Effector memory CD4-positive, alpha-beta T cell (primary cell): ENCODE data around the gene SNX13.

Source experiments
- DNase-seq, 3 donors: peaks; one replicate each; pipeline ENCODE4 v3.0.0-alpha.2; 2020
- H3K27ac ChIP-seq: 2 replicates; pipeline ENCODE4 v1.7.0; 2013; ENCODE audit warnings: mild to moderate bottlenecking, low read length, moderate library complexity; ENCODE audit not compliant: insufficient read depth, poor library complexity, severe bottlenecking
- H3K27me3 ChIP-seq: replicated peaks from 2 replicates; pipeline ENCODE4 v1.7.0; 2013; ENCODE audit warnings: mild to moderate bottlenecking, low read length; ENCODE audit not compliant: insufficient read depth, control insufficient read depth, poor library complexity, severe bottlenecking
- H3K36me3 ChIP-seq: 2 replicates; pipeline ENCODE4 v1.7.0; 2013; ENCODE audit warnings: mild to moderate bottlenecking, low read length, moderate library complexity; ENCODE audit not compliant: control insufficient read depth, insufficient read depth
- H3K4me1 ChIP-seq: 2 replicates; pipeline ENCODE4 v1.7.0; 2013; ENCODE audit warnings: low read length, mild to moderate bottlenecking; ENCODE audit not compliant: control insufficient read depth, insufficient read depth, poor library complexity, severe bottlenecking
- H3K4me3 ChIP-seq: 2 replicates; pipeline ENCODE4 v1.7.0; 2013; ENCODE audit warnings: low read length, low read depth, mild to moderate bottlenecking; ENCODE audit not compliant: insufficient read depth, poor library complexity, severe bottlenecking
- H3K9me3 ChIP-seq: 2 replicates; pipeline ENCODE4 v1.7.0; 2013; ENCODE audit warnings: mild to moderate bottlenecking, low read length, moderate library complexity; ENCODE audit not compliant: control insufficient read depth

The SNX13 gene

DNA sequence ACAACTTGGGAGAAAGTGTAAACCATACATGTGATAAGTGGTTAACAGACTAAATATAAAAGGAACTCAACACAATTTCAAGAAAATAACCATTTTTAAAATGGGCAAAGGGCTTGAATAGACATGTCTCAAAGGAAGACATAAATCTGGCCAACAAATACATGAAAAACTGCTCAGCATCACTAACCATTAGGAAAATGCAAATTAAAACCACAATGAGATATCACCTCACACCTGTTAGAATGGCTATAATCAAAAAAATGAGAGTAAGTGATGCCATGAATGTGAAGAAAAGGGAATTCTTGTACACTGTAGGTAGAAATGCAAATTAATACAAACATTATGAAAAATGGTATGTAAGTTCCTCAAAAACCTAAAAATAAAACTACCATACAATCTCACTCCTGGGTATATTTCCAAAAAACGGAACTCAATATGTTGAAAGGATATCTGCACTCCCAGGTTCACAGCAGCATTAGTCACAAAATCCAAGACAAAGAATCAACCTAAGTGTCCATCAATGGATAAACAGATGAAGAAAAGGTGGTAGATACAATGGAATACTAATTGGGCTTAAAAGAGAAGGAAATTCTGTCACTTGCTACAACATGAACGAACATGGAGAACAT, 5.6 kb downstream of the SNX13 start:
- no peak for DNase-seq
- Histone ChIP-seq H3K4me3 (no peak overlapping the region), H3K4me1 (peaks cover 20% of the 10 kb centered on the region), H3K36me3 (no peaks in the 10 kb centered on the region), H3K27ac (no peak overlapping the region), H3K9me3 (no peaks in the 10 kb centered on the region), H3K27me3 (no peaks in the 10 kb centered on the region)

GRCh38 chr7:17934094-17934493, 6.2 kb downstream of the SNX13 start:
- DNase-seq = no peak
- no peak overlapping the region for H3K4me3 ChIP-seq
- H3K36me3 ChIP-seq = no peaks in the 10 kb centered on the region
- no peak overlapping the region for H3K27ac ChIP-seq
- peaks cover 16% of the 10 kb centered on the region for H3K4me1 ChIP-seq
- H3K27me3 ChIP-seq = no peaks in the 10 kb centered on the region
- H3K9me3 ChIP-seq = no peaks in the 10 kb centered on the region

GRCh38 chr7:17932770-17933169, 7.5 kb downstream of the SNX13 start:
- Histone ChIP-seq H3K4me1 (peaks cover 12% of the 10 kb centered on the region), H3K27ac (no peak overlapping the region), H3K27me3 (no peaks in the 10 kb centered on the region), H3K9me3 (no peaks in the 10 kb centered on the region), H3K4me3 (no peak overlapping the region), H3K36me3 (no peaks in the 10 kb centered on the region)
- no peak for DNase-seq

DNA sequence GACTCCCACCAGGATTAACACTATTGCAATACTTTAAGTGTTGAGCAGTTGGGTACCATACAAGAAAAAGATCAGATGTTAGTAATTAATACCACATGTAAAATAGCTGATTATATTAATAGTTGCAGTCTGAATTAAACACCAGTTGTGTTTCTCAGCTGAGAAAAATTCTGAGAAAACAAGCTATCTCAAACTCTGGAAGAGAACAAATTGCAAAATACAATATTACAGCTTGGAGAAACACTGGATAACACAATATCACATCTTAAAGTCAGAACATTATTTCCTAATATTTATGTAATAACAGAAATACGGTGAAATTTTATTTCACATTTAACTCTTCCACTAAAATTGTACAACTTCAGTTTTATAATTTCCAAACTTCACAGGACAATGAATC, 9.2 kb downstream of the SNX13 start:
- Histone ChIP-seq H3K9me3 (no peaks in the 10 kb centered on the region), H3K27ac (no peak overlapping the region), H3K4me1 (peaks cover 12% of the 10 kb centered on the region), H3K4me3 (no peak overlapping the region), H3K36me3 (no peaks in the 10 kb centered on the region), H3K27me3 (no peaks in the 10 kb centered on the region)
- no peak for DNase-seq

DNA sequence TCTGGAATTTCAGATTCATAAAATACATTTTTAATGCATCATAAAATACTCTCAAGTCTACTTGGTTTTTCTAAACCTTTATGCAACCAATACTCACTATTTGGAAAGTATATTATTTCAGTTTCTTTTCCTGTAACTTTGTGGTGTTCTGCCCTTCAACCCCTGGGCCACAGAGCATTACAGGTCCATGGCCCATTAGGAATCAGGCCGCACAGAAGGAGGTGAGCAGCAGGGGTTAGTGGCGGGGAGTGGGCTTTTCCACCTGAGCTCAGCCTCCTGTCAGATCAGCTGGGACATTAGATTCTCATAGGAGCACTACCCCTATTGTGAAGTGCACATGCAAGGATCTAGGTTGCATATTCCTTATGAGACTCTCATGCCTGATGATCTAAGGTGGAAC, 9.7 kb downstream of the SNX13 start:
- H3K27me3 ChIP-seq = no peaks in the 10 kb centered on the region
- no peaks in the 10 kb centered on the region for H3K36me3 ChIP-seq
- DNase-seq = no peak
- H3K9me3 ChIP-seq = no peaks in the 10 kb centered on the region
- H3K27ac ChIP-seq = no peak overlapping the region
- H3K4me1 ChIP-seq = peaks cover 12% of the 10 kb centered on the region
- H3K4me3 ChIP-seq = no peak overlapping the region

DNA sequence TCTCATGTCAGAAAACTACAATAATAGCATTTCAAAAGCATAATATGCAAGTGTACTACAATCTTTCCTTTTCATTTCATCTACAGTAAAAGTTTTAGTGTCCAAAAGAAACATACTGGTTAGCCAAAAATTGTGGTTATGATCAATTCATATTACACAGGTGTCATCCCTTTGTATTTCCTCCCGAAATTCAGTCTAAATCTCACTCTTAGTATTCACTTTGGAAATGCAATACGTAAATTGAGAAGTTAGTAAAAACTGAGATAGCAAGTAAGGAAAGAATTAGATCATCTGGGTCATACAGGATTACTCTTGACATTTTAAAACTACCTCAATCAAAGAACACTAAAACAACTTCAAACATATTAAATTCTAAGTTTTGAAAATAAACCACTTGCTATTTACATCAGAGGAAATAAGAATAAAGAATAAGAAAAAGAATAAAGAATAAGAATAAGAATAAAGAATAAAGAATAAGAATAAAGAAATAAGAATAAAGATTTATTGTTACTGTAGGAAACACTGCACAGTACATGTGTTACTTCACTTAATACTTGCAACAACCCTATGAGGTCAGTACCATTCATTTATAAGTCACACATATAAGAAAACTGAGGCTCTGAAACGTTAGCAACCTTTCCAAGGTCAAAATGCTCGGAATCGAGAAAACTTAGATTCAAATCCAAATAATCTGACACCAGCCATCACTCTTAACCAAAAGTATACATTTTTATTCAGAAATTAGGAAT, 10.5 kb downstream of the SNX13 start:
- H3K27ac ChIP-seq = no peak overlapping the region
- H3K36me3 ChIP-seq = no peaks in the 10 kb centered on the region
- no peak for DNase-seq
- H3K9me3 ChIP-seq = no peaks in the 10 kb centered on the region
- H3K4me1 ChIP-seq = peaks cover 12% of the 10 kb centered on the region
- H3K27me3 ChIP-seq = no peaks in the 10 kb centered on the region
- no peak overlapping the region for H3K4me3 ChIP-seq

DNA sequence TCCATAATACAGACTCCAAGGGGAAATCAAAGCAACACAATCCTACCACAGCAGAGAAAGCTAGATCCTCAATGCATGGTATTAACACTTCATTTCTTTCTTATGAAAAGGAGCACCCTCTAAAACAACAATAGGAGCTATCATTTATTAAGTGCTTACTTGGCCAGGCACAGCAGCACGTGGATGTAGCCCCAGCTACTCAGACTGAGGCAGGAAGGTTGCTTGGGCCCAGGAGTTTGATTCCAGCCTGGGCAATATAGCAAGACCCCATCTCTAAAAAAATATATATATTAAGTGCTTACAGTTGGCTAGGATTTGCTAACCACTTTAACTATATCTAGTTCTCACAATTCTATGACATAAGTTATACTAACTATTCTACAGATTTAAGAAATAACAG, 12.2 kb downstream of the SNX13 start:
- Histone ChIP-seq H3K27ac (no peak overlapping the region), H3K9me3 (no peaks in the 10 kb centered on the region), H3K4me1 (peaks cover 4% of the 10 kb centered on the region), H3K36me3 (no peaks in the 10 kb centered on the region), H3K4me3 (no peak overlapping the region), H3K27me3 (no peaks in the 10 kb centered on the region)
- no peak for DNase-seq

- Histone ChIP-seq H3K27me3 (no peaks in the 10 kb centered on the region), H3K4me1 (no peaks in the 10 kb centered on the region), H3K36me3 (no peaks in the 10 kb centered on the region), H3K9me3 (no peaks in the 10 kb centered on the region), H3K27ac (no peak overlapping the region), H3K4me3 (no peak overlapping the region)
- no peak for DNase-seq
These were observed 18.4 kb downstream of the SNX13 start for GRCh38 chr7:17921857-17922416.

DNA sequence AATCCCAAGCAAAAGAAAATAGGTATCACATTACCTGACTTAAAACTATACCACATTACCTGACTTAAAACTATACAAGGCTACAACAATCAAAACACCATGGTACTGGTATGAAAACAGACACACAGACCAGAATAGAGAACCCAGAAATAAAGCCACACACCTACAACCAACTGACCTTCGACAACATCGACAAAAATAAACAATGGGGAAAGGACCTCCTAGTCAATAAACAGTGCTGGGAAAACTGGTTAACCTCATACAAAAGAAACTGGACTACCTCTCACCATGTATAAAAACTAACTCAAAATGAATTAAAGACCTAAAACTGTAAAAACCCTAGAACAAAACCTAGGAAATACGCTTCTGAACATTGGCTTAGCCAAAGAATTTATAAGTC, 22.5 kb downstream of the SNX13 start:
- DNase-seq = no peak
- H3K4me3 ChIP-seq = no peak overlapping the region
- no peaks in the 10 kb centered on the region for H3K9me3 ChIP-seq
- no peak overlapping the region for H3K27ac ChIP-seq
- H3K27me3 ChIP-seq = no peaks in the 10 kb centered on the region
- no peaks in the 10 kb centered on the region for H3K36me3 ChIP-seq
- H3K4me1 ChIP-seq = no peaks in the 10 kb centered on the region

DNA sequence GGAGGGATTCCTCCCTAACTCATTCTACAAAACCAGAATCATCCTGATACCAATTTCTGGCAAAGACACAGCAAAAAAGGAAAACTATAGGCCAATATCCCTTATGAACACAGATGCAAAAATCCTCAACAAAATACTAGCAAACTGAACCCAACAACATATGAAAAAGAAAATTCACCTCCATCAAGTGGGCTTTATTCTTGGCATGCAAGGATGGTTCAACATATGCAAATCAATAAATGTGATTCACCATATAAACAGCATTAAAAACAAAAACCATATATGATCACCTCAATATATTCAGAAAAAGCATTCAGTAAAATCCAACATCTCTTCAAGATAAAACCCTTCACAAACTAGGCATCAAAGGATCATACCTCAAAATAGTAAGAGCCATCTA, 23.5 kb downstream of the SNX13 start:
- Histone ChIP-seq H3K4me3 (no peak overlapping the region), H3K9me3 (no peaks in the 10 kb centered on the region), H3K36me3 (no peaks in the 10 kb centered on the region), H3K27ac (no peak overlapping the region), H3K27me3 (no peaks in the 10 kb centered on the region), H3K4me1 (no peaks in the 10 kb centered on the region)
- no peak for DNase-seq
